Calu3 (cell line): ENCODE measurements around the gene PDE9A. TPM values are rescaled to one million over a fixed set of nuclear protein-coding genes. Genes with fewer than 3 reads are reported as not detected.

Source experiments
- BruUV-seq: library from RNA; stranded (reverse); fragments of 400-500 nt; replicated peaks from 2 replicates; lab custom pipeline; 2021; lab: Mats Ljungman, UMichigan
- CTCF ChIA-PET: fragments of 300-600 bp; sonication (Branson Sonifier 250); formaldehyde crosslinking; loops from one replicate; lab custom pipeline; 2022; ENCODE audit warnings: antibody characterized with exemption; lab: Charles Lee
- DNase-seq: peaks from one replicate; pipeline ENCODE4 v3.0.0; 2022
- H3K27ac Mint-ChIP-seq: one replicate; pipeline ENCODE4 v1.8.0; 2022; ENCODE audit warnings: mixed read lengths; ENCODE audit not compliant: unreplicated experiment
- H3K27me3 Mint-ChIP-seq: one replicate; pipeline ENCODE4 v1.8.0; 2022; ENCODE audit warnings: mixed read lengths; ENCODE audit not compliant: unreplicated experiment
- H3K36me3 Mint-ChIP-seq: one replicate; pipeline ENCODE4 v1.8.0; 2022; ENCODE audit warnings: mild to moderate bottlenecking, moderate library complexity, mixed read lengths; ENCODE audit not compliant: insufficient read depth, unreplicated experiment
- H3K4me1 Mint-ChIP-seq: one replicate; pipeline ENCODE4 v1.8.0; 2022; ENCODE audit warnings: mild to moderate bottlenecking, low read depth, mixed read lengths; ENCODE audit not compliant: unreplicated experiment
- H3K4me3 Mint-ChIP-seq: one replicate; pipeline ENCODE4 v1.8.0; 2022; ENCODE audit warnings: mild to moderate bottlenecking, low read depth, moderate library complexity, mixed read lengths; ENCODE audit not compliant: unreplicated experiment
- H3K9me3 Mint-ChIP-seq: one replicate; pipeline ENCODE4 v1.8.0; 2022; ENCODE audit warnings: low read depth, mixed read lengths; ENCODE audit not compliant: unreplicated experiment
- intact Hi-C: fragments of 100-400 bp; cut with micrococcal nuclease; formaldehyde crosslinking; loops from one replicate; pipeline ENCODE4 v1.10.0; 2022; ENCODE audit not compliant: unreplicated experiment
- total RNA-seq: library from RNA; stranded (reverse); gene quantifications from 2 replicates; pipeline ENCODE4 v1.2.3, GENCODE V29; 2022
- TF ChIP-seq, protein P1 (sequence below): fragments of 200-600 bp; IDR thresholded peaks from one replicate; pipeline ENCODE4 v1.8.0; 2022; ENCODE audit warnings: antibody characterized with exemption; ENCODE audit not compliant: unreplicated experiment

Gene PDE9A
- total RNA-seq, 1 experiment from 2014 or later: 10.9 TPM

DNA sequence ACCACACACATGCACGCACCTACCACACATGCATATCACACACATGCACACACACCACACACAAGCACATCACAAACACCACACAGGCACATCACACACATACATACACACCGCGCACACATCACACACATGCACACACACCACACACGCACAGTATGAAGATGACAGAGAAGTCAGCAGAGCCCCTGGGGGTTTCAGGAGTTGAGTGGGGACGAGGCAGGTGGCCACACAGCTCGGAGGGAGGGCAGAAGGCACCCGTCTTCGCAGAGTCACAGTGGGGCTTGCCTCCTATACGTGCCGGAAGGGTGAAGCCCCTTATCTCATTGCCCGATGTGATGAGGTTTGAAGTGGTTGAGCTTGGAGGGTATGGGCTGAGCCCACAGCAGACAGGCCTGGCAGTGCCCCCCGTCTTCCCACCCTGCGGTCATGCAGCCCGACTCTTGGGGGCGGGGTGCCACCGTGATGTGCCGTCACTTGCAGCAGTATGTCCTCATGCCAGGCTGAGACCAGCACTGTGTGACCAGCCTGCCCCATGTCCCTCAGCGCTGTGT, 9.9 kb downstream of the PDE9A start:
- H3K9me3 Mint-ChIP-seq: no peaks in the 10 kb centered on the region
- H3K36me3 Mint-ChIP-seq: no peaks in the 10 kb centered on the region
- H3K4me3 Mint-ChIP-seq: no peak overlapping the region
- no peaks in the 10 kb centered on the region for H3K27me3 Mint-ChIP-seq
- no peak overlapping the region for H3K27ac Mint-ChIP-seq
- CTCF ChIA-PET: no interaction called here
- intact Hi-C loops: no loop called here
- TF ChIP-seq, protein P1, sequence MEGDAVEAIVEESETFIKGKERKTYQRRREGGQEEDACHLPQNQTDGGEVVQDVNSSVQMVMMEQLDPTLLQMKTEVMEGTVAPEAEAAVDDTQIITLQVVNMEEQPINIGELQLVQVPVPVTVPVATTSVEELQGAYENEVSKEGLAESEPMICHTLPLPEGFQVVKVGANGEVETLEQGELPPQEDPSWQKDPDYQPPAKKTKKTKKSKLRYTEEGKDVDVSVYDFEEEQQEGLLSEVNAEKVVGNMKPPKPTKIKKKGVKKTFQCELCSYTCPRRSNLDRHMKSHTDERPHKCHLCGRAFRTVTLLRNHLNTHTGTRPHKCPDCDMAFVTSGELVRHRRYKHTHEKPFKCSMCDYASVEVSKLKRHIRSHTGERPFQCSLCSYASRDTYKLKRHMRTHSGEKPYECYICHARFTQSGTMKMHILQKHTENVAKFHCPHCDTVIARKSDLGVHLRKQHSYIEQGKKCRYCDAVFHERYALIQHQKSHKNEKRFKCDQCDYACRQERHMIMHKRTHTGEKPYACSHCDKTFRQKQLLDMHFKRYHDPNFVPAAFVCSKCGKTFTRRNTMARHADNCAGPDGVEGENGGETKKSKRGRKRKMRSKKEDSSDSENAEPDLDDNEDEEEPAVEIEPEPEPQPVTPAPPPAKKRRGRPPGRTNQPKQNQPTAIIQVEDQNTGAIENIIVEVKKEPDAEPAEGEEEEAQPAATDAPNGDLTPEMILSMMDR: no peak
- BruUV-seq: no TSS peak
- no peak for DNase-seq
- H3K4me1 Mint-ChIP-seq: no peaks in the 10 kb centered on the region

DNA sequence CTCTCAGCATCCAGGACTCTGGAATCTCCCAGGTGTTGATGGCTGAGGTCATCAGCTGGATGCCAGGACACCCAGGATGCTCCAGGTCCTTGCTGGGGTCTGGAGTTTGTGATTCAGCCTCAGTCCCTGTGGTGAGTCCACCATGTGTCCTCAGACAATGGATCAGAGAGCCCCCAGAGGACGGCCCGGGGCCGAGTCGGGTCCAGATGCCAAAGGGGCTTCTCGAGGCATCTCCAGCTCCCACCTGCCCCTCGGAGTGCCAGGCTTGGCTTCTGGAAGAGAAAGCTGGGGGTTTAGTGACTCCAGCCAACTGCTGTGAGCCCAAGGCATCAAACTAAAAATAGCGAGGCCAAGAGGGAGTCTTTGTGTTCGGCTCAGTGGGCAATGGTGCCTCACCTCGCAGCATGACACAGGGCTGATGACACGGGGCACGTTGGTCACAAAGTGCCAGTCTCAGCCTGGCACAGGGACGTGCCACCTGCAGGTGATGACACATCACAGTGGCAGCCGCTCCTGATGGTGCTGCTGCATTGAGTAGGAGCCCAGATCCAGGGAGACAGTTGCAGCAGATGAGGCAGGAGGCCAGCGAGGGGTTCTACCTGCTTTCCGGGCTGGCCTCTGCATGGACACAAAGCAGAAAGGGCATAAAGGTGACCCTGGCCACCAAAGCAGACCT, 10.6 kb downstream of the PDE9A start:
- no peak for DNase-seq
- Mint-ChIP-seq H3K4me3 (no peak overlapping the region), H3K9me3 (no peaks in the 10 kb centered on the region), H3K27ac (no peak overlapping the region), H3K4me1 (no peaks in the 10 kb centered on the region), H3K27me3 (no peaks in the 10 kb centered on the region), H3K36me3 (no peaks in the 10 kb centered on the region)
- intact Hi-C loops: no loop called here
- TF ChIP-seq, protein P1: no peak
- no TSS peak for BruUV-seq
- CTCF ChIA-PET: interaction anchor here (1.8 kb wide), 1 partner anchor 10 kb away, joined by 3 read pairs; the partner anchor contains the start of gene PDE9A

DNA sequence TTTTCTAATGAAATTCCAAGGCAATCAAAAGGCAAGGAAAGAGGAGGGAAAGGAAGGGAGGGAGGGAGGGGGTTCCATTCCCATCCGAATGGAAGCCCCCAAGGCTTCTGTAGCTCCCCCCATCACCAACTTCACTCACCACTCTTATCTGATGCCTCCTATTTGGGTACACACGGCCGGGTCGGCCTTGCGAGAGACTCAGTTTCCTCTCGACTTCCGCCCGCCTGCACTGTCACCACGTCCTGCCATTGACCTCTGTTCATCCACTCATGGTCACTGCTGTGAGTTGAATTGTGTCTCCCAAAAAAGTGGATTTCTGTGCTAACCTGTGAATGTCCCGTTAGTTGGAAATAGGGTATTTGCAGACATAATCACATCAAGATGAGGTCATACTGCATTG, 11.2 kb downstream of the PDE9A start:
- no peak overlapping the region for H3K4me3 Mint-ChIP-seq
- no peak for DNase-seq
- no peaks in the 10 kb centered on the region for H3K36me3 Mint-ChIP-seq
- H3K4me1 Mint-ChIP-seq: no peaks in the 10 kb centered on the region
- no TSS peak for BruUV-seq
- H3K9me3 Mint-ChIP-seq: no peaks in the 10 kb centered on the region
- TF ChIP-seq, protein P1: no peak
- no peaks in the 10 kb centered on the region for H3K27me3 Mint-ChIP-seq
- CTCF ChIA-PET: interaction anchor here (1.8 kb wide), 1 partner anchor 10 kb away, joined by 3 read pairs; the partner anchor contains the start of gene PDE9A
- H3K27ac Mint-ChIP-seq: no peak overlapping the region
- intact Hi-C loops: no loop called here

GRCh38 chr21:42665026-42665425, 11.6 kb downstream of the PDE9A start:
- Mint-ChIP-seq H3K4me1 (no peaks in the 10 kb centered on the region), H3K4me3 (no peak overlapping the region), H3K9me3 (no peaks in the 10 kb centered on the region), H3K27ac (no peak overlapping the region), H3K27me3 (no peaks in the 10 kb centered on the region), H3K36me3 (no peaks in the 10 kb centered on the region)
- DNase-seq: no peak
- no TSS peak for BruUV-seq
- CTCF ChIA-PET: interaction anchor here (1.8 kb wide), 1 partner anchor 11 kb away, joined by 3 read pairs; the partner anchor contains the start of gene PDE9A
- intact Hi-C loops: no loop called here
- TF ChIP-seq, protein P1: no peak
